RWPE1 (cell line): ENCODE results near the gene GKN2.

Experiments used
- CTCF ChIA-PET: fragments of 350-600 bp; sonication (Branson Sonifier 250); formaldehyde crosslinking; extraction: SDS; loops from one replicate; lab custom pipeline; 2021; lab: Yijun Ruan, JAX
- POLR2A ChIA-PET: fragments of 400-600 bp; formaldehyde crosslinking; extraction: SDS; loops from one replicate; lab custom pipeline; 2020; ENCODE audit warnings: antibody characterized with exemption; ENCODE audit not compliant: low non-redundant PET; lab: Yijun Ruan, JAX
- DNase-seq: peaks from one replicate; pipeline ENCODE4 v3.0.0; 2012; ENCODE audit warnings: low spot score
- H3K27ac ChIP-seq: fragments of 450-650 bp; 2 replicates; pipeline ENCODE4 v1.5.1; 2017
- CTCF ChIP-seq: fragments of 450-650 bp; conservative IDR thresholded peaks from 2 replicates; pipeline ENCODE4 v1.5.1; 2017; ENCODE audit warnings: low read depth, mild to moderate bottlenecking

The GKN2 gene

GRCh38 chr2:68934021-68934420, 18.7 kb downstream of the GKN2 start:
- no peak for DNase-seq
- ChIA-PET POLR2A (no interaction called here), CTCF (interaction anchor here (1.6 kb wide), 1 partner anchor 9 kb away, joined by 8 read pairs; no protein-coding TSS in a partner anchor)
- no peak for TF ChIP-seq CTCF
- H3K27ac ChIP-seq, result no peak overlapping the region

- no peak for TF ChIP-seq CTCF
- no peak overlapping the region for H3K27ac ChIP-seq
- no peak for DNase-seq
- ChIA-PET POLR2A (no interaction called here), CTCF (interaction anchor here (1.1 kb wide), 1 partner anchor 11 kb away, joined by 3 read pairs; no protein-coding TSS in a partner anchor)
Measured at GRCh38 chr2:68932402-68932801, 20.3 kb downstream of the GKN2 start.

- ChIA-PET POLR2A (no interaction called here), CTCF (interaction anchor here (0.8 to 1.1 kb wide), 2 partner anchors 12 kb away, joined by 3 to 5 read pairs; no protein-coding TSS in a partner anchor)
- DNase-seq, result no peak
- no peak for TF ChIP-seq CTCF
- no peak overlapping the region for H3K27ac ChIP-seq
Measured at GRCh38 chr2:68931799-68932198, 20.9 kb downstream of the GKN2 start.

- H3K27ac ChIP-seq, result no peak overlapping the region
- TF ChIP-seq CTCF, result no peak
- no peak for DNase-seq
- POLR2A ChIA-PET, result no interaction called here
- CTCF ChIA-PET, result interaction anchor here (0.5 to 0.8 kb wide), 2 partner anchors 12 to 389 kb away, joined by 3 to 5 read pairs; no protein-coding TSS in a partner anchor
Measured at GRCh38 chr2:68931149-68931711, 21.5 kb downstream of the GKN2 start.

GRCh38 chr2:68926796-68927195, 25.9 kb downstream of the GKN2 start:
- ChIA-PET POLR2A (no interaction called here), CTCF (interaction anchor here (0.5 to 3.5 kb wide), 6 partner anchors 46 to 464 kb away, joined by 3 to 37 read pairs (median 4); no protein-coding TSS in a partner anchor)

GRCh38 chr2:68925295-68925896, 27.3 kb downstream of the GKN2 start:
- ChIA-PET CTCF (interaction anchor here (0.5 to 3.5 kb wide), 29 partner anchors 9 to 1729 kb away, joined by 3 to 37 read pairs (median 4); partner anchors contain the start of gene GKN1), POLR2A (no interaction called here)
- TF ChIP-seq CTCF, result peak; percentile 98
- peak; percentile 78 for DNase-seq
- no peak overlapping the region for H3K27ac ChIP-seq

More at GRCh38 chr2:68926796-68927195, 25.9 kb downstream of the GKN2 start:
- no peak overlapping the region for H3K27ac ChIP-seq
- no peak for TF ChIP-seq CTCF
- no peak for DNase-seq
